Heart left ventricle (tissue), 16 donors: Measurements from ENCODE around the gene SFMBT2. TPM values are rescaled to one million over a fixed set of nuclear protein-coding genes. Genes with fewer than 3 reads are reported as not detected.

Experiments
- ATAC-seq, 4 donors: fragments of 200-7000 bp; cut with Tn5 transposase; one replicate each; pipeline ENCODE4 v1.9.1; 2020 to 2022; ENCODE audit warnings: moderate library complexity in 4 of 4, mild to moderate bottlenecking in 3 of 4, moderate number of reproducible peaks in 1 of 4
- DNase-seq, 5 donors: peaks; one replicate each; pipeline ENCODE4 v3.0.0-alpha.2; 2020
- H3K27ac ChIP-seq, 12 donors: fragments of 200-600 bp; sonication (generic) in 4 of 12; one replicate each; pipeline versions ENCODE4 v1.5.0 to v1.8.0; 2016 to 2022; ENCODE audit warnings: mild to moderate bottlenecking in 2 of 12
- H3K27me3 ChIP-seq, 9 donors: fragments of 200-600 bp; sonication (generic) in 2 of 9; one replicate each; pipeline versions ENCODE4 v1.5.1 to v1.8.0; 2016 to 2022; ENCODE audit warnings: mild to moderate bottlenecking in 3 of 9
- H3K36me3 ChIP-seq, 9 donors: fragments of 200-600 bp; sonication (generic) in 2 of 9; one replicate each; pipeline versions ENCODE4 v1.5.0 to v1.8.0; 2018 to 2022; ENCODE audit warnings: mild to moderate bottlenecking in 2 of 9
- H3K4me1 ChIP-seq, 12 donors: fragments of 200-600 bp; sonication (generic) in 4 of 12; one replicate each; pipeline versions ENCODE4 v1.5.0 to v1.8.0; 2016 to 2022; ENCODE audit warnings: mild to moderate bottlenecking in 3 of 12
- H3K4me3 ChIP-seq, 12 donors: fragments of 200-600 bp; sonication (generic) in 4 of 12; one replicate each; pipeline versions ENCODE4 v1.5.0 to v1.8.0; 2017 to 2022; ENCODE audit warnings: mild to moderate bottlenecking in 9 of 12, moderate library complexity in 4 of 12
- H3K9me3 ChIP-seq, 12 donors: fragments of 200-600 bp; sonication (generic) in 4 of 12; one replicate each; pipeline versions ENCODE4 v1.5.0 to v1.8.0; 2016 to 2022; ENCODE audit warnings: mild to moderate bottlenecking in 1 of 12
- CTCF ChIP-seq, 12 donors: fragments of 200-600 bp; sonication (generic) in 4 of 12; IDR thresholded peaks; one replicate each; pipeline versions ENCODE4 v1.5.0 to v1.8.0; 2018 to 2022; ENCODE audit warnings: antibody characterized with exemption in 12 of 12, mild to moderate bottlenecking in 5 of 12
- POLR2A ChIP-seq, 2 donors: fragments of 450-650 bp; IDR thresholded peaks; one replicate each; pipeline ENCODE4 v1.6.1; 2017; ENCODE audit warnings: antibody characterized with exemption in 2 of 2, mild to moderate bottlenecking in 2 of 2, moderate library complexity in 2 of 2
- WGBS, 4 donors: extraction: QIAGEN DNeasy Blood & Tissue Kit in 2 of 4; methylation state at CpG; one replicate each; pipeline versions ENCODE4 v1.1.5 to v1.1.7; 2013 to 2018; 5-methylcytosine and 5-hydroxymethylcytosine counted together
- intact Hi-C, 10 donors: fragments of 100-400 bp; cut with DNase I; formaldehyde crosslinking; loops; one replicate each; pipeline versions ENCODE4 v1.11.1 to v1.14.2; 2022
- polyA plus RNA-seq, 2 donors: library from polyadenylated mRNA; stranded (reverse); fragments of 200-250 nt; gene quantifications; one replicate each; pipeline ENCODE4 v1.2.3, GENCODE V29; 2013
- total RNA-seq, 9 donors: library from RNA; depleted of rRNA in 2 of 9; stranded (reverse); fragments of >200 nt in 2 of 9; fragmentation: NEBNext Ultra II Directional in 3 of 9; extraction: Animal tissue kit (Norgen Biotek cat#: 25700) in 3 of 9; gene quantifications; one replicate each; pipeline versions ENCODE4 v1.1.0 to v1.2.4, GENCODE V29; 2016 to 2023
- donor health status: ischemic (EF 13 %, LVEDD 7.1; RV severe dilation, severe dysfunction).
- donor health status: healthy with polysubstance abuse.
- donor health status: DM: no; HTN: yes; CAD: no.
- donor health status: DM: no; HTN: no; CAD: no.
- donor health status: ischemic (EF 25% LVEDD 6.9; RV normal size, moderate dysfunction).
- donor health status: ischemic (EF 25% LVEDD 5.7; RV mildly dilated, moderate dysfunction).
- donor health status: healthy.
- donor health status: DM: yes; HTN: yes; CAD: no.
- donor health status: ischemic (EF 35%, LVEDD 5.7; RV mildly dilated, moderate dysfunction).
- donor health status: nonischemic (EF 11% LVEDD 7.7; RV severe dilation, severe dysfunction).
- donor health status: DM: yes; HTN: yes; CAD: no.
- donor health status: PGD.
- donor health status: ischemic (EF 29% LVEDD 5.4; RV normal size, mild dysfunction).
- donor health status: nonischemic (EF 23%, LVEDD 6.1; RV moderate dilation, normal function).

SFMBT2 gene
- total and polyA plus RNA-seq, 11 donors = 2.6 to 25.8 (median 9.6) TPM

GRCh38 chr10:7424919-7425318 is 14.1 kb upstream of the SFMBT2 start:
- no peaks in the 10 kb centered on the region for H3K9me3 ChIP-seq
- peaks cover 0 to 22% (median 0%) of the 10 kb centered on the region in 9 donors for H3K27me3 ChIP-seq
- no peak overlapping the region for H3K27ac ChIP-seq
- intact Hi-C loops = loop anchor here in 2 of 10 donors (5.0 to 10.0 kb wide), 3 partner anchors 303 to 760 kb away; no protein-coding TSS in a partner anchor
- no peak for ATAC-seq
- no peak overlapping the region for H3K4me3 ChIP-seq
- DNase-seq = no peak
- WGBS, 4 donors = 85 to 94% (median 88%) methylated on average over 3 of the region's 3 CpGs
- TF ChIP-seq CTCF (IDR thresholded peaks at IDR 0.05) (no peak), POLR2A (IDR thresholded peaks at IDR 0.05) (no peak)
- no peaks in the 10 kb centered on the region for H3K4me1 ChIP-seq
- no peaks in the 10 kb centered on the region for H3K36me3 ChIP-seq

GRCh38 chr10:7424315-7424714 is 13.5 kb upstream of the SFMBT2 start:
- H3K4me1 ChIP-seq = no peaks in the 10 kb centered on the region
- TF ChIP-seq CTCF (IDR thresholded peaks at IDR 0.05) (no peak), POLR2A (IDR thresholded peaks at IDR 0.05) (no peak)
- no peak overlapping the region for H3K27ac ChIP-seq
- 67 to 75% (median 71%) methylated on average over 9 to 12 of the region's 12 CpGs for WGBS, 4 donors
- H3K9me3 ChIP-seq = no peaks in the 10 kb centered on the region
- DNase-seq (no peak), ATAC-seq (no peak)
- no peak overlapping the region for H3K4me3 ChIP-seq
- H3K27me3 ChIP-seq = peaks cover 0 to 22% (median 0%) of the 10 kb centered on the region in 9 donors
- H3K36me3 ChIP-seq = no peaks in the 10 kb centered on the region
- intact Hi-C loops = loop anchor here in 2 of 10 donors (5.0 to 10.0 kb wide), 2 partner anchors 507 to 760 kb away; no protein-coding TSS in a partner anchor

- TF ChIP-seq POLR2A (IDR thresholded peaks at IDR 0.05) = no peak
- intact Hi-C loops = loop anchor here in 2 of 10 donors (5.0 to 10.0 kb wide), 2 partner anchors 506 to 759 kb away; no protein-coding TSS in a partner anchor
- Histone ChIP-seq H3K27me3 (peaks cover 0 to 22% (median 0%) of the 10 kb centered on the region in 9 donors), H3K27ac (no peak overlapping the region), H3K9me3 (no peaks in the 10 kb centered on the region), H3K4me3 (no peak overlapping the region), H3K36me3 (no peaks in the 10 kb centered on the region), H3K4me1 (no peaks in the 10 kb centered on the region)
- ATAC-seq = no peak
- 16 to 24% (median 21%) methylated on average over 6 of the region's 6 CpGs for WGBS, 4 donors
- no peak for DNase-seq
Observed at GRCh38 chr10:7423521-7423920, 12.7 kb upstream of the SFMBT2 start.

GRCh38 chr10:7421526-7421925 is 10.7 kb upstream of the SFMBT2 start:
- intact Hi-C loops = loop anchor here in 2 of 10 donors (5.0 to 10.0 kb wide), 2 partner anchors 504 to 757 kb away; no protein-coding TSS in a partner anchor
- WGBS, 4 donors = 63 to 85% (median 82%) methylated on average over 1 of the region's 1 CpG
- DNase-seq = no peak

More at GRCh38 chr10:7421526-7421925, 10.7 kb upstream of the SFMBT2 start:
- Histone ChIP-seq H3K4me1 (peaks cover 0 to 4% (median 0%) of the 10 kb centered on the region in 12 donors), H3K27ac (no peak overlapping the region), H3K9me3 (no peaks in the 10 kb centered on the region), H3K27me3 (peaks cover 0 to 22% (median 0%) of the 10 kb centered on the region in 9 donors), H3K36me3 (no peaks in the 10 kb centered on the region), H3K4me3 (no peak overlapping the region)
- TF ChIP-seq POLR2A (IDR thresholded peaks at IDR 0.05) = no peak
- no peak for TF ChIP-seq CTCF (IDR thresholded peaks at IDR 0.05)
- no peak for ATAC-seq
